Lower lobe of right lung (tissue), 2 donors: ENCODE data around the gene IQCB1. TPM values are rescaled to one million over a fixed set of nuclear protein-coding genes. Genes with fewer than 3 reads are reported as not detected.

Experiments
- ATAC-seq, 2 donors: fragments of 200-7000 bp; cut with Tn5 transposase; one replicate each; pipeline ENCODE4 v1.9.1; 2020 to 2022; ENCODE audit warnings: mild to moderate bottlenecking in 2 of 2, moderate library complexity in 2 of 2
- DNase-seq: peaks from one replicate; pipeline ENCODE4 v3.0.0-alpha.2; 2020
- H3K27ac ChIP-seq: fragments of 200-600 bp; one replicate; pipeline ENCODE4 v1.8.0; 2022
- H3K27me3 ChIP-seq: fragments of 200-600 bp; one replicate; pipeline ENCODE4 v1.8.0; 2022; ENCODE audit warnings: low read depth
- H3K36me3 ChIP-seq: fragments of 200-600 bp; one replicate; pipeline ENCODE4 v1.8.0; 2022; ENCODE audit warnings: mild to moderate bottlenecking
- H3K4me1 ChIP-seq: fragments of 200-600 bp; one replicate; pipeline ENCODE4 v1.8.0; 2022
- H3K4me3 ChIP-seq: fragments of 200-600 bp; one replicate; pipeline ENCODE4 v1.8.0; 2022; ENCODE audit warnings: mild to moderate bottlenecking
- H3K9me3 ChIP-seq: fragments of 200-600 bp; one replicate; pipeline ENCODE4 v1.8.0; 2022
- intact Hi-C: fragments of 100-400 bp; cut with DNase I; formaldehyde crosslinking; loops from one replicate; pipeline ENCODE4 v1.11.0; 2022
- total RNA-seq: library from RNA; stranded (reverse); fragmentation: NEBNext Ultra II Directional; extraction: Animal tissue kit (Norgen Biotek cat#: 25700); gene quantifications from one replicate; pipeline ENCODE4 v1.2.1, GENCODE V29; 2021
- TF ChIP-seq, protein P1 (sequence below): fragments of 200-600 bp; IDR thresholded peaks from one replicate; pipeline ENCODE4 v1.8.0; 2022; ENCODE audit warnings: antibody characterized with exemption, mild to moderate bottlenecking
- donor health status: DM: no; HTN: yes; CAD: no; lungs with severe emphysema.

IQCB1 gene
- total RNA-seq, 1 donor from 2014 or later, result 19.6 TPM

GRCh38 chr3:121740896-121741295, 94.0 kb downstream of the IQCB1 start:
- ATAC-seq (no peak), DNase-seq (no peak)
- TF ChIP-seq, protein P1, sequence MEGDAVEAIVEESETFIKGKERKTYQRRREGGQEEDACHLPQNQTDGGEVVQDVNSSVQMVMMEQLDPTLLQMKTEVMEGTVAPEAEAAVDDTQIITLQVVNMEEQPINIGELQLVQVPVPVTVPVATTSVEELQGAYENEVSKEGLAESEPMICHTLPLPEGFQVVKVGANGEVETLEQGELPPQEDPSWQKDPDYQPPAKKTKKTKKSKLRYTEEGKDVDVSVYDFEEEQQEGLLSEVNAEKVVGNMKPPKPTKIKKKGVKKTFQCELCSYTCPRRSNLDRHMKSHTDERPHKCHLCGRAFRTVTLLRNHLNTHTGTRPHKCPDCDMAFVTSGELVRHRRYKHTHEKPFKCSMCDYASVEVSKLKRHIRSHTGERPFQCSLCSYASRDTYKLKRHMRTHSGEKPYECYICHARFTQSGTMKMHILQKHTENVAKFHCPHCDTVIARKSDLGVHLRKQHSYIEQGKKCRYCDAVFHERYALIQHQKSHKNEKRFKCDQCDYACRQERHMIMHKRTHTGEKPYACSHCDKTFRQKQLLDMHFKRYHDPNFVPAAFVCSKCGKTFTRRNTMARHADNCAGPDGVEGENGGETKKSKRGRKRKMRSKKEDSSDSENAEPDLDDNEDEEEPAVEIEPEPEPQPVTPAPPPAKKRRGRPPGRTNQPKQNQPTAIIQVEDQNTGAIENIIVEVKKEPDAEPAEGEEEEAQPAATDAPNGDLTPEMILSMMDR, result no peak
- intact Hi-C loops, result no loop called here
- no peak overlapping the region for H3K4me3 ChIP-seq
- H3K36me3 ChIP-seq, result no peaks in the 10 kb centered on the region
- peaks cover 5% of the 10 kb centered on the region for H3K9me3 ChIP-seq
- H3K4me1 ChIP-seq, result peaks cover 5% of the 10 kb centered on the region
- H3K27me3 ChIP-seq, result no peaks in the 10 kb centered on the region
- no peak overlapping the region for H3K27ac ChIP-seq

DNA sequence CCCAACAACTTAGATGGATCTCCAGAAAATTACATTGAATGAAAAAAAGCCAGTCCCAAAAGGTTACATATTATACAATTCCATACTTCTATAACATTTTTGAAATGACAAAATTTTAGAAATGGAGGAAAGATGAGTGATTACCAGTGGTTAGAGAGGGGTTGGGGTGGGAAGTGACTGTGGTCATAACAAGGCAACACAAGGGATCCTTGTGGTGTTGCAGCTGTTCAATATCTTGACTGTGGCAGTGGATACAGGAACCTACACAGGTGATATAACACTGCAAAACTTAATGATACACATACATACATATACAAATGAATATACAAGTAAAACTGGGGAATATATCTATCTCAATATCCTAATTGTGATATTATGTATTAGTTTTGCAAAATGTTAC, 95.0 kb downstream of the IQCB1 start:
- no peak overlapping the region for H3K4me3 ChIP-seq
- no peak overlapping the region for H3K27ac ChIP-seq
- peaks cover 5% of the 10 kb centered on the region for H3K9me3 ChIP-seq
- DNase-seq, result no peak
- TF ChIP-seq, protein P1, result no peak
- no peaks in the 10 kb centered on the region for H3K4me1 ChIP-seq
- ATAC-seq, result no peak
- intact Hi-C loops, result no loop called here
- no peaks in the 10 kb centered on the region for H3K36me3 ChIP-seq
- H3K27me3 ChIP-seq, result no peaks in the 10 kb centered on the region

DNA sequence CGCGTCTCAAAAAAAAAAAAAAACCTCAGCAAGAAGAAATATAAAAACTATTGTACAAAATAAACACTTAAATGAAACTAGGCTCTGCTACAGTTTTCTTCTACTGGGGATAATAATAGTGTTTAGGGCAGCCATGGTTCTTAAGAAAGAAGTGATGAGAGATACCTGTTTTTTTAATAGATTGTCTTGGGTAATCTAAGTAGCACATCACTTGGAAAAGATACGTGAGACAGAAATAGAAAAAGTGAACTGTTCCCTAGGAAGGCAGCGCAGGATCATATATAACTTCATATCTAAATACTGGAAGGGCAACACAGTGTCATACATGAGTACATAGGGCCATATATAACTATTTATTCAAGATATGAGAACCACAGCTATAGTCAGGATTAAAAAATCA, 97.2 kb downstream of the IQCB1 start:
- Histone ChIP-seq H3K27ac (no peak overlapping the region), H3K36me3 (no peaks in the 10 kb centered on the region), H3K27me3 (no peaks in the 10 kb centered on the region), H3K9me3 (no peaks in the 10 kb centered on the region), H3K4me1 (no peaks in the 10 kb centered on the region), H3K4me3 (no peak overlapping the region)
- ATAC-seq (no peak), DNase-seq (no peak)
- intact Hi-C loops, result no loop called here
- TF ChIP-seq, protein P1, result no peak

DNA sequence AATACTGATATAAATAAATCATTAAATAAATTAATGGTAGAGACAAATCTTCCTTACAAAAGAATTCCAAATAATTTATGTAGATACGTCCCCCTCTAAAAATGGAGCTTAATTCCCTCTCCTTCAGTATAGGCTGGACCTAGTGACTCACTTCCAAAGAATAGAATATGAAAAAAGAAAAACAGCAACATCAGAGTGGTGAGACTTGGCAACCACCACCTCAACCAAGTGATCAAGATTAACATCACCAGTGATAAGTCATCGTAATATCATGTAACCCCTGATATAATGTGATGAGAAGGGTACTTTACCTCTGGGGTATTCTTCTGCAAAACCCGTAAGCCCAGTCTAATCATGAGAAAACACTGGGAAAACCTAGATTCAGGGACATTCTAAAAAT, 98.7 kb downstream of the IQCB1 start:
- Histone ChIP-seq H3K27ac (no peak overlapping the region), H3K36me3 (no peaks in the 10 kb centered on the region), H3K4me1 (peaks cover 8% of the 10 kb centered on the region), H3K27me3 (no peaks in the 10 kb centered on the region), H3K9me3 (no peaks in the 10 kb centered on the region), H3K4me3 (no peak overlapping the region)
- ATAC-seq (no peak), DNase-seq (no peak)
- intact Hi-C loops, result no loop called here
- TF ChIP-seq, protein P1, result no peak

DNA sequence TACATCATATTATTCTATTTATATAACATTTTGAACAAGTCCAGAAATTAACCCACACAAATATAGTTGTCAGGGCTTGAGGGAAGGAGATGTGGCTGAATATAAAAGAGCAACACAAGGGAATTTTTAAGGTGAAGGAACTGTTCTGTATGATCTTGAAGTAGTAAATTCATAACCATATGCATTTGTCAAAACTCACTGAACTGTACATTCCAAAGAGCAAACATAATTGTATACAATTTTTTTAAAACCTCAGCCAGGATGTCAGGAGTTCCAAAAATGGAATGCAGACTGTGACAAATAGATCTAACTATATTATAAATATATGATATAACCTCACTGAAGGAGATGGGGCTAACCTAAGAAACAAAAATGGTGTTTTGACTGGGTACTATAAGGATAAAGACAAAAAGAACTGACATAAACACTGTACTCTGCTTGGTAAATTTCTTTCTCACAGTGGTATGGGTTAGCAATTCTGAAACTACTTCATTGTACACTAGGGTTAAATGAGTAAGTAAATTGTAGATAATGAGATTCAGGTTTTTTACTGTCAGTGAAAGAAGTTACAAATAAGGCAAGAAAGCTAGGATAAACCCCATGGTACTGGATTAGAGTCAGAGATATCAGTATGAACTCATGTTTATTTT, 99.7 kb downstream of the IQCB1 start:
- Histone ChIP-seq H3K36me3 (no peaks in the 10 kb centered on the region), H3K4me1 (peaks cover 13% of the 10 kb centered on the region), H3K27me3 (no peaks in the 10 kb centered on the region), H3K9me3 (no peaks in the 10 kb centered on the region), H3K4me3 (no peak overlapping the region), H3K27ac (no peak overlapping the region)
- TF ChIP-seq, protein P1, result no peak
- intact Hi-C loops, result no loop called here
- no peak for DNase-seq
- no peak for ATAC-seq
